ENCODE data around the gene AQP2. TPM values are rescaled to one million over a fixed set of nuclear protein-coding genes. Genes with fewer than 3 reads are reported as not detected.

AQP2 gene
- total RNA-seq, 1 donor from 2014 or later, result not detected

GRCh38 chr12:49920241-49920914 is 30.2 kb upstream of the AQP2 start:
- no peak for DNase-seq (ENCODE audit: extremely low spot score in 2 of 2)
- Histone ChIP-seq H3K27me3 (no peaks in the 10 kb centered on the region), H3K36me3 (no peaks in the 10 kb centered on the region), H3K27ac (no peak overlapping the region), H3K9me3 (no peaks in the 10 kb centered on the region), H3K4me3 (no peak overlapping the region), H3K4me1 (no peaks in the 10 kb centered on the region)
- intact Hi-C loops (cut with DNase I), result no loop called here
- TF ChIP-seq, protein P1, sequence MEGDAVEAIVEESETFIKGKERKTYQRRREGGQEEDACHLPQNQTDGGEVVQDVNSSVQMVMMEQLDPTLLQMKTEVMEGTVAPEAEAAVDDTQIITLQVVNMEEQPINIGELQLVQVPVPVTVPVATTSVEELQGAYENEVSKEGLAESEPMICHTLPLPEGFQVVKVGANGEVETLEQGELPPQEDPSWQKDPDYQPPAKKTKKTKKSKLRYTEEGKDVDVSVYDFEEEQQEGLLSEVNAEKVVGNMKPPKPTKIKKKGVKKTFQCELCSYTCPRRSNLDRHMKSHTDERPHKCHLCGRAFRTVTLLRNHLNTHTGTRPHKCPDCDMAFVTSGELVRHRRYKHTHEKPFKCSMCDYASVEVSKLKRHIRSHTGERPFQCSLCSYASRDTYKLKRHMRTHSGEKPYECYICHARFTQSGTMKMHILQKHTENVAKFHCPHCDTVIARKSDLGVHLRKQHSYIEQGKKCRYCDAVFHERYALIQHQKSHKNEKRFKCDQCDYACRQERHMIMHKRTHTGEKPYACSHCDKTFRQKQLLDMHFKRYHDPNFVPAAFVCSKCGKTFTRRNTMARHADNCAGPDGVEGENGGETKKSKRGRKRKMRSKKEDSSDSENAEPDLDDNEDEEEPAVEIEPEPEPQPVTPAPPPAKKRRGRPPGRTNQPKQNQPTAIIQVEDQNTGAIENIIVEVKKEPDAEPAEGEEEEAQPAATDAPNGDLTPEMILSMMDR (IDR thresholded peaks at IDR 0.05), result no peak
- TF ChIP-seq POLR2AphosphoS5 (IDR thresholded peaks at IDR 0.05; ENCODE audit: insufficient read depth in 1 of 2, low read depth in 1 of 2) (no peak), POLR2A (IDR thresholded peaks at IDR 0.05) (no peak)

- Histone ChIP-seq H3K4me1 (no peaks in the 10 kb centered on the region), H3K36me3 (no peaks in the 10 kb centered on the region), H3K27ac (no peak overlapping the region), H3K27me3 (no peaks in the 10 kb centered on the region), H3K4me3 (no peak overlapping the region), H3K9me3 (no peaks in the 10 kb centered on the region)
- intact Hi-C loops (cut with DNase I), result no loop called here
- DNase-seq (ENCODE audit: extremely low spot score in 2 of 2), result no peak
- TF ChIP-seq POLR2AphosphoS5 (IDR thresholded peaks at IDR 0.05; ENCODE audit: insufficient read depth in 1 of 2, low read depth in 1 of 2) (no peak), POLR2A (IDR thresholded peaks at IDR 0.05) (no peak)
- TF ChIP-seq, protein P1 (IDR thresholded peaks at IDR 0.05), result no peak
Measured at GRCh38 chr12:49920915-49921286, 29.6 kb upstream of the AQP2 start.

DNA sequence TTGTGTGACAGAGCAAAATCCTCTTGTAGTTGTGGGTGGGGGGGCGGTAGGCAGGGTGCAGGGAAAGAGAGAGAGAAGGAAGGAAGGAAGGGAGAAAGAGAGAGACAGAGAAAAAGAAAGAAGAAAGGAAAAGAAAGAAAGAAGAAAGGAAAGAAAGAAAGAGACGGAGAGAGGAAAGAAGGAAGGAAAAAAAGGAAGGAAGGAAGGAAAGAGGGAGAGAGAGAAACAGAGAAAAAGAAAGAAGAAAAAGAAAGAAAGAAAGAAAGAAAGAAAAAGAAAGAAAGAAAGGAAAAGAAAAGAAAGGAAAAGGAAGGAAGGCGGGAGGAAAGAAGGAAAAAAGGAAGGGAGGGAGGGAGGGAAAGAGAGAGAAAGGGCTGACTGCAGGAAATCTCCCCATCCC is 29.2 kb upstream of the AQP2 start:
- no peak overlapping the region for H3K4me3 ChIP-seq
- no peaks in the 10 kb centered on the region for H3K9me3 ChIP-seq
- H3K27ac ChIP-seq, result no peak overlapping the region
- H3K4me1 ChIP-seq, result no peaks in the 10 kb centered on the region
- TF ChIP-seq POLR2A (IDR thresholded peaks at IDR 0.05), result no peak
- TF ChIP-seq, protein P1 (IDR thresholded peaks at IDR 0.05), result no peak
- H3K27me3 ChIP-seq, result no peaks in the 10 kb centered on the region
- intact Hi-C loops (cut with DNase I), result no loop called here
- no peak for DNase-seq (ENCODE audit: extremely low spot score in 2 of 2)
- no peaks in the 10 kb centered on the region for H3K36me3 ChIP-seq

DNA sequence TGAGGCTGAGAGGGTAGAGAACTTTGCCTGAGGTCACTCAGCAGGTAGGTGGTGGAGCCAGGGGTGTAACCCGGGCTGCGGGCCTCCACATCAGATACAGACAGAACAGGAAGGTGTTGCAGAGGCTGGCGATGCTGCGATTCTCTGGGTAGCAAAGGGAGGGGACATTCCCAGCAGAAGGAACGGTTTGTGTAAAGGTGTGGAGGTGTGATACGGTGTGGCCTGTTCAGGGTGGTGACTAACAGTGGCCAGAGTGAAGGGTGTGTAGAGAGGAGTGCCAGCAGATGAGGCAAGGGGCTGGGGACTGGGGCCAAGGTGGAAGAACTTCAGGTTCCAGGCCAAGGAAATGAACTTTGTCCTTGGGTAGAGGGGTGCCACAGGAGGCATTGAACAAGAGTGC is 28.6 kb upstream of the AQP2 start:
- Histone ChIP-seq H3K4me3 (no peak overlapping the region), H3K4me1 (no peaks in the 10 kb centered on the region), H3K27me3 (no peaks in the 10 kb centered on the region)

More for the DNA sequence above, 28.6 kb upstream of the AQP2 start:
- no peaks in the 10 kb centered on the region for H3K9me3 ChIP-seq
- intact Hi-C loops (cut with DNase I), result no loop called here
- TF ChIP-seq POLR2AphosphoS5 (IDR thresholded peaks at IDR 0.05; ENCODE audit: insufficient read depth in 1 of 2, low read depth in 1 of 2) (no peak), POLR2A (IDR thresholded peaks at IDR 0.05) (no peak)
- TF ChIP-seq, protein P1 (IDR thresholded peaks at IDR 0.05), result no peak
- H3K27ac ChIP-seq, result no peak overlapping the region
- H3K36me3 ChIP-seq, result no peaks in the 10 kb centered on the region
- DNase-seq (ENCODE audit: extremely low spot score in 2 of 2), result no peak
